Activated naive CD4-positive, alpha-beta T cell treated with Interleukin-2 at 50 U/mL for 16 hours (primary cell): ENCODE measurements around the gene GARNL3.

Experiments used
- DNase-seq: peaks from one replicate; pipeline ENCODE4 v3.0.0-alpha.2; 2020

GARNL3 gene

GRCh38 chr9:127390248-127390545 lies 125.6 kb downstream of the GARNL3 start:
- DNase-seq, result no peak

DNA sequence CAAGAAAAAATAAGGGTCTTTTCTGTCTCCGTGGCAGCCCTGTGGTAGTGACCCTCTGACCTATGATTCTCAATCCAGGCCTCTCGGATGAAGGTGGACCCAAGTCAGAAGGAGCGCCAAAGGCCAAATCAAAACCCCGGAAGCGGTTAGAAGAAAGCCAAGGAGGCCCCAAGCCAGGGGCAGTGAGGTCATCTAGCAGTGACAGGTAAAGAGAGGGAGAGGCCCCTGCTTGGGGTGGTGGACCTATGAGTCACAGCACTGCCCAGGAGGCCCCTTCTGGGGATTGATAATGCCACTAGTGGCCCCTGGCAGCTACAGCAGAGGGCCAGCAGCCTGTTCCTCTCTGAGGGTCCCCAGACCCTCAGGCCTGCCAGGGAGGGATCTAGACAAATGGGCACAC lies 126.0 kb downstream of the GARNL3 start:
- no peak for DNase-seq

GRCh38 chr9:127392166-127392565 lies 127.6 kb downstream of the GARNL3 start:
- no peak for DNase-seq

DNA sequence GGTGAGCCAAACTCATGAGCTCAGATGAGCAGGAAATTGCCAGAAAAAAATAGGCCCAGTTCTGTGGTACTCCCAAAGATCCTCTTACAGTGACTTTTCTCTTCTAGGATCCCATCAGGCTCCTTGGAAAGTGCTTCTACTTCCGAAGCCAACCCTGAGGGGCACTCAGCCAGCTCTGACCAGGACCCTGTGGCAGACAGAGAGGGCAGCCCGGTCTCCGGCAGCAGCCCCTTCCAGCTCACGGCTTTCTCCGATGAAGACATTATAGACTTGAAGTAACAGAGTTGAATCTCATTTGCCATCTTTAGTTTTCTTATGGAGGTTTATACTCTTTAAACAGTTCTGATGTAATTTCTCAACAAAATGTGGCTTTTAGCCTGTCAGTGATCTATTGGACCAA lies 128.4 kb downstream of the GARNL3 start:
- no peak for DNase-seq

DNA sequence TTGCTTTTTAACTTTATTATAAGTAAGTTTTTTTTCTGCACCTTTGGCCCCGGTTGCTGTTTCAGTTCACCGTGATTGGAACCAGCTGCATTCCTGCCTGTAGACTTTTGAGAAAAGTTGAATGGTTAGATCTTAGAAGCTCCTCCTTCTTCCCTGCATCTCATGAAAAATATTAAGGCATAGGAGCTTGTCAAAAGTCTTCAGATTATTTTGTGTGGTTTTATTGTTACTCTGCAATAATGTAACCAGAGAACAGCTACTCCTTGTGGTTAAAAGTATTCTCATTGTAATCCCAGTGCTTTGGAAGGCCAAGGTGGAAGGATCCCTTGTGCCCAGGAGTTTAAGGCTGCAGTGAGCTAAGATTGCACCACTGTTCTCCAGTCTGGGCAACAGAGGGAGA lies 129.1 kb downstream of the GARNL3 start:
- no peak for DNase-seq

DNA sequence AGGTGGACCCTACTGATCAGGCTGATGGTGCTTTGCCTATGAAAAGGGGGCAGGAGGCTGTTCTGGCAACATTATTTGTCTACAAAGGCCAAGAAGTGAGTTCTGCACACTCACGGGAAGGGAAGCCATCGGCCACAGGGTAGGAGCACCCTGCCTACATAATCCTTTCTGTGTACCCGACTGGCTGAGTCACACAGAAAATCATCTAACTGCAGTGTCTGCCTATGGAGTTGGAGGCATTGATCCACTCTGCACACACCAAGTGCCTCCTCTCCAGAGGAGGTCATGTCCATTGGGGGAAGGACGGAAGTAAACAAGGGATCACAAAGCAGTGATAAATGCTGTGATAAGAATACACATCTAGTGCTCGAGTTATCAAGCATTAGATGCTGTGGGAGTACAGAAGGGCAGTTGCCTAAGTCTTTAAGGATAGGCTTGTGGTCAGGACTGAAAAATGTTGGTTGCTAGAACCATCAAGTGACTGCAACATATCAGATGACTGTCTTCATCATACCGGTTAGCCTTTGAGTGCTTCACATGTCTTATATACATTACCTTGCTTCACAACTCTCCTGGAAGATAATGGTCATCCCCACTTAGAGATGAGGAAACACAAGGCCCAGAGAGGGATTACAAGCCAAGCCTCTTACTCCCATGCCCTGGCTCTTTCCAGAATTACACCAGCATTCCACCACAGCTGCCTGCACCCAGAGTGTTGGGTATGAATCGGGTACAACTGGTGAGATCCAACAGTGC lies 131.1 kb downstream of the GARNL3 start:
- DNase-seq, result no peak

DNA sequence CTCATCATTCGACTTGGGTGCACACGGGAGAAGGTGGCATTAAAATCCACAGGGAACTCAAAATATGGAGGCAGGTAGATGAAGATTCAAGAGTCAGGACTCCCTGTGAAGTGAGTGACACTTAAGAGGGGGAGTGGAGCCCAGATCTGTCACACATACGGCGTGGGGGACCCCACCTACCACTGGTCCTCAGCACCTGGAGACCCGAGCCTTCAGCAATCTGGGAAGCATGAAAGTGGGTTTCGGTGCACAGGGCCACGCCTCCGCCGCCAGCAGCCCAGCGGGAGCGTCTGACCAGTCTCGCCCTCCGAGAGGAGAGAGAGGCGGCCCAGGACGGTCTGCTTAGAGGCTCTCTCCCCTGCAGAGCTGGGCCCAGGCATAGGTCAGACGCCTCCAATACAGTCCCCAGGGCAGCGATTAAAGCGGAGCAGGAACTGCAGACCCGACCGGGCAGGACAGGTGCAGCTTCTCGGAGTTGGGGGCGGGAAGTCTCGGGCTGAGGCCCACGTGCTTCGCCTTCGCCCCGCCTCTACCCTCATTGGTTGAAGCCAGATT lies 131.8 kb downstream of the GARNL3 start:
- DNase-seq, result no peak

- peak; percentile 92 for DNase-seq
These were observed 132.5 kb downstream of the GARNL3 start, which contains the start of gene SLC2A8 for GRCh38 chr9:127396808-127397645. SLC2A8 (plus strand) TSS chr9:127397169; CDS start chr9:127397231, 62 bp downstream.

DNA sequence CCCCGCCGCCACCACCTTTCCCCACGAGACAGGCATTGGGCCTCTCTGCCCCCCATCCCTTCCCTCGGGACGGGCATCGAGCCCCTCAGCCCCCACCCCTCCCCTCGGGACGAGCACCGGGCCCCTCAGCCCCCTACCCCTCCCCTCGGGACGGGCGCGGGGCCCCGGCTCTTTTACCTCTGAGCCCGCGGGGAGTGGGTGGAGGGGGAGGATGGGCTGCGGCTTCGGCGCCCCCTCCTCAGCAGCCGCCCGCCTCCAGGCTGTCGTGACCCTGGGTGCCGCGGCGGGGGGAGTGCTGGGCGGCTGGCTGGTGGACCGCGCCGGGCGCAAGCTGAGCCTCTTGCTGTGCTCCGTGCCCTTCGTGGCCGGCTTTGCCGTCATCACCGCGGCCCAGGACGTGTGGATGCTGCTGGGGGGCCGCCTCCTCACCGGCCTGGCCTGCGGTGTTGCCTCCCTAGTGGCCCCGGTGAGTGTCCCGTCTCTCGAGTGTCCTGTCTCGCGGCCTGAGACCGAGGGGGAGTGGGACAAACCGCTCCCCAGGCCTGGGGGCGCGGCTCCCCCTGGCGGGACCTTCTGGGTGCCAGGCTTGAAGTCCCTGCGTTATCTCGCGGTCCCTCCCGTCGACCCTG lies 133.2 kb downstream of the GARNL3 start:
- DNase-seq, result peak; percentile 19

DNA sequence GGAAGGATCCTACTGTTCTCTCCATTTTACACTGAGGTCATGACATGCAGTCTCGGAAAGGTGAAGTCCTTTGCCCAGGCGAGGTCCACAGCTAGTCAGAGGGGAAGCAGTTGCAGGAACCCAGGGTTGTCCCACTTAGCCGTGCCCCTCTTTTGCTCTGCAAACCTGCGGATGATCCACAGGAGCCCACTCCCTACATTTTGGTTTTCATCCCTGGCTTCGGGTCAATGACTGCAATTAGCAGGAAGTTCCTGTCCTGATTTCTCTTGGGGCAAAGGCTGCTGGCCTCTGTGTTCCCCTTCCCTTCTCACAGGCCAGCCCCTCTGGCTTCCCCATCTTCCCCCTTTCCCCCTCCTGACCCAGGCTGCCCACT lies 133.7 kb downstream of the GARNL3 start:
- no peak for DNase-seq

GRCh38 chr9:127398715-127399400 lies 134.3 kb downstream of the GARNL3 start:
- no peak for DNase-seq

DNA sequence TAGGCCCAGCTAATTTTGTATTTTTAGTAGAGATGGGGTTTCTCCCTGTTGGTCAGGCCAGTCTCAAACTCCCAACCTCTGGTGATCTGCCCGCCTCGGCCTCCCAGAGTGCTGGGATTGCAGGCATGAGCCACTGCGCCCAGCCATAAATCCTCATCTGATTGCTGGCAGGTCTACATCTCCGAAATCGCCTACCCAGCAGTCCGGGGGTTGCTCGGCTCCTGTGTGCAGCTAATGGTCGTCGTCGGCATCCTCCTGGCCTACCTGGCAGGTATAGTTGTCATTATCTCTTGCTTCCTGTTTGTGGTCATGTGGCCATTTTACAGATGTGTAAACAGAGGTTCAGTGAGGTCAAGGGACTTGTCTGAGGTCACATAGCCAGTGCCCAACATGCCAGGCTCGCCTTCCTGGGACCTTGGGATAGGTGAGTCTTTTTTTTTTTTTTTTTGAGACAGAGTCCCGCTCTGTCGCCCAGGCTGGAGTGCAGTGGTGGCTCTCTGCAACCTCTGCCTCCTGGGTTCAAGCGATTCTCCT lies 135.2 kb downstream of the GARNL3 start:
- DNase-seq, result no peak

DNA sequence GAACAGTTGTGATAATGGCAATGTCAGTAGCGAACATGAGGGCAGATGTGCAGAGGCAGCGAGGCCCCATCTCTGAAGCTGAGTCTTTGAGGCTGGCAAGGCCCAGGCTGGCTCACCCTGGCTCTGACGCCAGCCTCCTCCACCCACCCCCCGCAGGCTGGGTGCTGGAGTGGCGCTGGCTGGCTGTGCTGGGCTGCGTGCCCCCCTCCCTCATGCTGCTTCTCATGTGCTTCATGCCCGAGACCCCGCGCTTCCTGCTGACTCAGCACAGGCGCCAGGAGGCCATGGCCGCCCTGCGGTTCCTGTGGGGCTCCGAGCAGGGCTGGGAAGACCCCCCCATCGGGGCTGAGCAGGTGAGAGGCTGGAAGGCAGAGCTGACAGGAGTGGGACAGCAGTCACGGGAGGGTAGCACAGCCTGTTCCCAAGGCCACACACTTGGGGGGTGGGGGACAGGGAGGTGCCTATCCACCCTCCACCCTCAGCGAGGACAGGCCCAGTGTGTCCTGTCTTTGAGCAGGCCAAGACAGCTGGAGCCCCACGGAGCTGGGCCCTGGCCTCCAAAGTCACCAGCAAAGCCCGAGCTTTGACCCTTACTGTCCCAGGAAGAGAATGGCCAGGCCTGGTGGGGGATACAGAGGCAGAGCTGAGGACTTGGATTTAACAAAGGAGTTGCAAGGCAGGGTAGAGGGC lies 138.0 kb downstream of the GARNL3 start:
- DNase-seq, result no peak

DNA sequence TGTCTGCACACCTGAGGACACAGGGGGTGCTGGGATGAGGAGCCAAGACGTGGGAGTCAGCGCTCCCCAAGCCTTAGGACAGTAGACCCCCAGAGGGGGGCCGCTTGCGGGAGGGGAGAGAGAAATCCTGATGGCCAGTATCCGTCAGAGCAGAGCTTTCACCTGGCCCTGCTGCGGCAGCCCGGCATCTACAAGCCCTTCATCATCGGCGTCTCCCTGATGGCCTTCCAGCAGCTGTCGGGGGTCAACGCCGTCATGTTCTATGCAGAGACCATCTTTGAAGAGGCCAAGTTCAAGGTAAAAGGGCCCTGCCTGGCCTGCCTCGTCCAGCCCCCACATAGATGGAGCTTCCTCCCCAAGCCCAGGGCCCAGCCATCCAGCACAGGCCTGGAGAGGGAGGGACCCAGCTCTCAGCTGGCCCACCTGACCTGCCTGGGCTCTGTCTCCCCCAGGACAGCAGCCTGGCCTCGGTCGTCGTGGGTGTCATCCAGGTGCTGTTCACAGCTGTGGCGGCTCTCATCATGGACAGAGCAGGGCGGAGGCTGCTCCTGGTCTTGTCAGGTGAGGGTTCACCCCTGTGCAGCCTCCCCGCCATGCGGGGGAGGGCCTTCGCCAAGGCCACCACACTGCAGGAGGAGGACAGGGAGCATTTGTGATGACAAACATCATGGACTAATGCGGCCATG lies 139.1 kb downstream of the GARNL3 start:
- DNase-seq, result no peak

- DNase-seq, result no peak
These were observed 140.1 kb downstream of the GARNL3 start for GRCh38 chr9:127404631-127405030.

GRCh38 chr9:127405344-127406125 lies 141.0 kb downstream of the GARNL3 start:
- no peak for DNase-seq

- DNase-seq, result no peak
These were observed 142.4 kb downstream of the GARNL3 start for GRCh38 chr9:127406799-127407491.

DNA sequence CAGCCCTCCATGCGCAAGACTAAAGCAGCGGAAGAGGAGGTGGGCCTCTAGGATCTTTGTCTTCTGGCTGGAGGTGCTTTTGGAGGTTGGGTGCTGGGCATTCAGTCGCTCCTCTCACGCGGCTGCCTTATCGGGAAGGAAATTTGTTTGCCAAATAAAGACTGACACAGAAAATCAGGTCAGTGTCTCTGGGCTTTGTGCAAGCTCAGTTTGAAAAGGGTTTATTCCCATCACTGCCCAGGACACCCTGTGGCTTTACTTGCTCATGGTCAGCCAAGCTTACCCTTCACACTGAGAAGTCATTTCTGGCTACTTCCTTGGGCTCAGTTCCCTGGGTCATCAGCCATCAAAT lies 142.9 kb downstream of the GARNL3 start:
- DNase-seq, result no peak

DNA sequence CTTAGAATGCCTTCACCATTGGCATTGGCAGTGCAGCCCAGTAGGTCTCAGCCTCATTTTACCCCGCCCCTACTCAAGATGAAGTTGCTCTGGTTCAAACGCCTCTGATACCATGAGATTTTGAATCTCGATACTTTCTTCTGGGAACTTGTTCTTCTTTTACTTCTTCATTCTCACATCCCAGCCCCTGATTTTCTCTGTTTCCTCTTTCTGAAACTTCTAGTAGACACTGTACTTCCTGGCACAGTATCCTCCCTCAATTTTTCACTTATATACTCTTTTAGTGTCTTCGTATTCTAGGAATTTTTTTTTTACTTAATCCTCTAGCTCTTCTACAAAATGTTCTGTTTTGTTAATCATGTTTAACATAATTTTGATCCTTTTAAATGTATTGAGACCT lies 146.5 kb downstream of the GARNL3 start:
- DNase-seq, result no peak

- DNase-seq, result no peak
These were observed 150.6 kb downstream of the GARNL3 start for GRCh38 chr9:127415141-127415540.
